GM19328 (cell line): Measurements from ENCODE around the gene TAS2R20.
"Not testable (repeated sequence)": the region's sequence is repeated elsewhere in the genome, so short reads cannot be mapped to it uniquely, and the experiment has no call there.

Experiments
- ATAC-seq: cut with Tn5 transposase; IDR thresholded peaks from one replicate; pipeline ENCODE4 v1.9.1; 2021; ENCODE audit warnings: mild to moderate bottlenecking, moderate library complexity; ENCODE audit not compliant: unreplicated experiment

TAS2R20 gene

DNA sequence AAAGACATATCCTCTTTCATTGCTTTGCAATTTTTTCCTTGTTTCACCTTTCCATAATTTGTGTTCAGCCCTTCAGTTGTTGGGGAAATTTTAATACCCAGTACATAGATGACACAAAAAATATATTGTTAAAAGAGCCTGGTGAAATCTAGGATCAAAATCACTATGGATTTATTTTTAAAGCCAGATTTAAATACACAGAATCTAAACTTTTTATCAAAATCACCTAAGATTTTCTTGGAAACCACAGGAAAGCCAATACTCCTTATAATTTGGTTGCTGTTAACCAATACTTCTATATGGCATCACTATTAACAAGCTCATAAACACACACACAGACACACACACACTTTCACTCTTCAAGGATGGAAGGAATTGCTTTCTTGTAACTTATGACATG lies at the start of gene TAS2R20:
TAS2R20 (minus strand) TSS at position 101 of the 400 bp plus-strand sequence. CDS start 429 bp downstream, outside the sequence.
- no peak for ATAC-seq

DNA sequence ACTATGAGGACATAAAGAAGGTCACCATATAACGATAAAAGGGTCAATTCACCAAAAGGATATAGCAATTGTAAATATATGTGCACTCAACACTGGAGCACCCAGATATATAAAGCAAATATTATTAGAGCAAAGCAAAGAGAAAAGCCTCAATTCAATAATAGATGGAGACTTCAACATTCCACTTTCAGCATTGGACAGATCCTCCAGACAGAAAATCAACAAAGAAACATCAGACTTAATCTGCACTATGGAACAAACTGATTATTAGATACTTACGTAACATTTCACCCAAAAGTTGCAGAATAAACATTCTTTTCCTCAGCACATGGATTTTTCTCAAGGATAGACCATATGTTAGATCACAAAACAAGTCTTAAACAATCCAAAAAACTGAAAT lies 43.3 kb upstream of the TAS2R20 start:
- ATAC-seq, result not testable (repeated sequence)

GRCh38 chr12:11040162-11040561 lies 42.1 kb upstream of the TAS2R20 start:
- no peak for ATAC-seq

DNA sequence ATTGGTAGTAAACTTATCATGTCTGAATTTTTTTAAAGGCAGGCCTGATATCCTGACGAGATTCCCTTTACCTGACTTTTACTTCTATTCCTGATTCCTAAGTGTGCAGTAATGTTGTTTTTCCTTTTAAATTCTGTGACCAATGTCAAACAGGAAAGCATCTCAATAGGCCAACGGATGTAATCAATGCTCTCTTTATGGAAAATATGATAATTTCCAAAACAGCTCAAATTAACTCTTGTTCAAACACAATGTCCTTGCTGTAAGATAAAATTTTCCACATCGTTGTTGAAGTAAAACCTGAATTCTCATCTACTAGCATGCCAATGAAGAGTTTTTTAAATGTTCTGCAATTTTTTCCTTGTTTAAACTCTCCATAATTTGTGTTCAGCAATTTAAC lies 41.1 kb upstream of the TAS2R20 start:
- no peak for ATAC-seq

DNA sequence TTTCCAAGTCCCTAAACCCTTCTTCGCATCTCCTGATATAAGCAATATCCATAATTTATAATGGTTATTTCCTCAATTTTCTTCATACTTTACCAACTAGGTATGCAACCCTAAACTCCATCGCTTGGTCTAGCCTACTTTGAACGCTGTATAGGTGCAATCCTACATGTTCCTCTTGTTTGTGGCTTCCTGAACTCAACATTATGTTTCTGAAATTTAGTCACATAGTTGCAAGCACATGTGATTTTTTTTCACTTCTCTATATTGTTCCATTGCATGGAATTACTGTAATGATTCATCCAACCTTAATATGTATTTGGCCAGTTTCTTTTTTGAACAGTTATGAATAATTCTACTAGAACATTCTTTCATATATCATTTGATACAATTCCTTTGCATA lies 35.9 kb upstream of the TAS2R20 start:
- ATAC-seq, result not testable (repeated sequence)

GRCh38 chr12:11031307-11031706 lies 33.2 kb upstream of the TAS2R20 start, which contains the start of gene TAS2R31:
Gene TAS2R31 (minus strand): TSS chr12:11031407. CDS start chr12:11031335, 72 bp downstream.
- no peak for ATAC-seq

- ATAC-seq, result no peak
Measured at GRCh38 chr12:11026118-11026517, 28.0 kb upstream of the TAS2R20 start.

GRCh38 chr12:11023387-11023786 lies 25.3 kb upstream of the TAS2R20 start:
- ATAC-seq, result no peak

GRCh38 chr12:11022520-11022919 lies 24.4 kb upstream of the TAS2R20 start, which contains the start of gene TAS2R19:
Gene TAS2R19 (minus strand): TSS chr12:11022620. CDS start chr12:11022571, 49 bp downstream.
- ATAC-seq, result no peak

GRCh38 chr12:11016937-11017336 lies 18.8 kb upstream of the TAS2R20 start:
- ATAC-seq, result no peak

DNA sequence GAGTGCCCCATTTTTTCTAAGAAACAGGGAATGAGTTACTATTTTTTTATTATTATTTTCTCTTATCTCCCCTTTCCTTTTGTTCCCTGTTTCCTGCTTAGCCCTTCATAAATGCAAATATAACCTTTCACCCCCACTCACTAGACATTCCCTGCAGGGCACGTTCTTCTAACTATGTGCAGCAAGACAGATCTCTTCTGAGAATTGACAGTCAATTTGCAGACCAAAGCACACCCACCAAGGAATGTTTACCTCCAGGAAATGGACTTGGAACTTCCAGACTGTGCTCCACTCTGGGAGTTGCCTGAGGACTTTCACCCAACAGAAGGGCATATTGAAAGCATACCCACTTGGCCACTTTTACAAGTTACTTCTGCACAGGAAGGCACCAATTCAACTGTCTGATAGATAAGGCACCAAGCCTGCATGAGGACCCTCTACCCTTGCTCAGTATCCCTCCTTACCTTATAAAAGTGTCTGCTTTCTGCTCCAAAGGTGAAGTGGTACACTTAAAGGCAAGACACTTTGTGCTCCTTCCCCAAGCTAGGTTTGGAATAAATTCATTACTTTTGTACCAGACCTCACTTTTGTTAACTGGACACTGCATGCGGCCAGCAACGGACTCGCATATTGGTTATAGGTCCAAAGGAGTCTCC lies 17.8 kb upstream of the TAS2R20 start:
- ATAC-seq, result no peak

DNA sequence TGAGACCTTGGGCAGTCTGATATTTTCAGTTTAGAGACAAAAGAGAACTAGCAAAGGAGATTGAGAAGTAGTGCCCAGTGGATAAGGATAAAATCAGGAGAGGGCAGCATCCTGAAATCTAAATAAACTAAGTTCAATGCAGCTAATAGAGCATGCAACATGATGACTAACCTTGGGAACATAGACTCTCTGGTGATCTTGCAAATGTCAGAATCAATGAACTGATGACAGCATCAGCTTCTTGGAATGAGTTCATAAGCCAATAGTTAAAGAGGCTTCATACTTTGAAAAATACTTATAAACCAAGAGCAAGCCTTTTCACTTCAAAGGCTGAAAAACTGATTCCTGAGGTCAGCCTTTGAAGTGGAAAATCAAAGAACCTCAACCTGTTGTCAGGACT lies 16.1 kb upstream of the TAS2R20 start:
- ATAC-seq, result no peak

DNA sequence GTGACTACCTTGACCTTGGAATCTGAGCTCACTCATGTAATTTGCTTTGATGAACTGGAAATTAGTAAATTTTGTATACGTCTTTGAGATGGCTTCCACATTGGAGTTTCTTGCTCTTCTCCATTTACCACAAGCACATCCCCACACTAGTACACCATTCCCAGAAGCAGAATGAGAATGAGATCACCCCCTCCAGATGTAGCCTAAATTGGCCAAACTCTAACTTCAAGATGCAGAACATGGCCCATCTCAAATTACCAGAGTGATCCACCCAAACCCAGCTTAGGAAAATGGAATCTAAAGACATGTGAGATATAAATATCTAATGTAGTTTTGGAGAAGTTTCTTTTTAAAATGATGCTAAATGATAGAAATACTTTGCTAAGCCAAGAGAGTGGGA lies 9.5 kb upstream of the TAS2R20 start:
- ATAC-seq, result no peak

GRCh38 chr12:10994307-10994706 lies 3.8 kb downstream of the TAS2R20 start:
- ATAC-seq, result no peak

GRCh38 chr12:10989107-10989506 lies 9.0 kb downstream of the TAS2R20 start:
- no peak for ATAC-seq

DNA sequence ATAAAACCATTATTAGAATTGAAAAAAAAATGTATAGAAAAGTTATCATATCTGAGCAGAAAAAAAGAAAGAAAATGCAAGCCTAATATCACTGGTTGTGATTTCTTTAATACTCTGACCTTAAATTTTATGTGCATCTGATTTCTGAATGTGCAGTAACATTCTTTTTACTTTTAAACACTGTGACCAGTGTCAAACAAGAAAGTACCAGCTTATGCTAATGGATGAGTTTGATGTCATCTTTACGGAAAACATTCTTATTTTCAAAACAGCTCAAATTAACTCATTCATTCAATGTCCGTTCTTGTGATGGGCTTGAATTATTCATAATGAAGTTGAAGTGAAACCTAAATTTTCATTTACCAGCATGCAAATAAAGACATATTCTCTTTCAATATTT lies 11.3 kb downstream of the TAS2R20 start, which contains the start of gene TAS2R50:
TAS2R50 (minus strand) TSS at position 101 of the 400 bp plus-strand sequence; CDS start at position 49, 52 bp downstream.
- no peak for ATAC-seq

GRCh38 chr12:10982244-10982643 lies 15.9 kb downstream of the TAS2R20 start:
- no peak for ATAC-seq

DNA sequence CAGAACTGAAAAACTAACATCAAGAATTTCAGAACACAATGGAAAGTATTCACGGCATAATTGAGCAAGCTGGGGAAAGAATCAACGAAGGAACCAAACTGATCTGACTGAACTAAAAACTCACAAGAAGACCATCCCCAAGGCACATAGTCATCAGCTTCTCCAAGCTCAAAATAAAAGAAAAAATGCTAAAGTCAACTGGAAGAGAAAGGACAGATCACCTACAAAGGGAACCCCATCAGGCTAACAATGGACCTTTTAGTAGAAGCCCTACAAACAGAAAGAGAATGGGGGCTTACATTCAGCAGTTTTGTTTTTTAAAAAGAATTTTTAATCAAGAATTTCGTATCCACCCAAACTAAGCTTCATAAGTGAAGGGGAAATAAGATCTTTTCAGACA lies 23.1 kb downstream of the TAS2R20 start:
- no peak for ATAC-seq

- no peak for ATAC-seq
Measured at GRCh38 chr12:10968765-10969456, 29.2 kb downstream of the TAS2R20 start.

GRCh38 chr12:10967409-10967808 lies 30.7 kb downstream of the TAS2R20 start:
- no peak for ATAC-seq

DNA sequence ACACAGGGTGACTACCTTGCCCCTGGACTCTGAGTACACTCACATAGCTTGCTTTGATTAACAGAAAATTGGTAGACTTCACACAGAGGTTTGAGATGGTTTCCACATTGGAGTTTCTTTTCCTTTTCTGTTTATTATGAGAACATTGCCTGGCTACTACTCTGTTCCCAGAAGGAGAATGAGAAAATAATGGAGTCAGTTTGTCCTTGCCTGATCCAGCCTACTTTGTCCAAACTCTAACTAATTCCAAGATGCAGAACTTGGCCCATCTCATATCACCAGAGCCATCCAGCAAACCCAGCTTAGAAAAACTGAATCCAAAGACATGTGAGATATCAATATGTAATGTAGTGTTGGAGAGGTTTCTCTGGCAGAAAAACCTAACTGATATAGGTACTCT lies 31.8 kb downstream of the TAS2R20 start:
- ATAC-seq, result no peak

DNA sequence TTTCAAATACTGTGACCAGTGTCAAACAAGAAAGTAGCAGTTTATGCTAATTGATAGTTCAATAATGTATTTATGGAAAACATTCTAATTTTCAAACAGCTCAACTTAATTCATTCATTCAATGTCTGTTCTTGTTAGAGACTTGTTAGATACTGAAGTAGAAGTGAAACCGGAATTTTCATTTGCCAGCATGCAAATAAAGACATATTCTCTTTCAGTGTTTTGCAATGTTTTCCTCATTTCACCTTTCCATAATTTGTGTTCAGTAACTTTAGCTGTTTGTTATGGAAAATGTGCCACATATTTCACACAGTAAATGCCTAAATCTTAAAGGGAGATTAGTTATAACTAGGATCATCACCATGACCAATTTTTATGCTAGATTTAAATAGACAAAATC lies 32.6 kb downstream of the TAS2R20 start:
- ATAC-seq, result no peak
